GM21423 (cell line): ENCODE data around the gene GPC5.
"Not testable (repeated sequence)": the region's sequence is repeated elsewhere in the genome, so short reads cannot be mapped to it uniquely, and the experiment has no call there.

Experiments used
- ATAC-seq: cut with Tn5 transposase; IDR thresholded peaks from one replicate; pipeline ENCODE4 v1.9.1; 2021; ENCODE audit warnings: mild to moderate bottlenecking, moderate library complexity; ENCODE audit not compliant: unreplicated experiment

GPC5 gene

DNA sequence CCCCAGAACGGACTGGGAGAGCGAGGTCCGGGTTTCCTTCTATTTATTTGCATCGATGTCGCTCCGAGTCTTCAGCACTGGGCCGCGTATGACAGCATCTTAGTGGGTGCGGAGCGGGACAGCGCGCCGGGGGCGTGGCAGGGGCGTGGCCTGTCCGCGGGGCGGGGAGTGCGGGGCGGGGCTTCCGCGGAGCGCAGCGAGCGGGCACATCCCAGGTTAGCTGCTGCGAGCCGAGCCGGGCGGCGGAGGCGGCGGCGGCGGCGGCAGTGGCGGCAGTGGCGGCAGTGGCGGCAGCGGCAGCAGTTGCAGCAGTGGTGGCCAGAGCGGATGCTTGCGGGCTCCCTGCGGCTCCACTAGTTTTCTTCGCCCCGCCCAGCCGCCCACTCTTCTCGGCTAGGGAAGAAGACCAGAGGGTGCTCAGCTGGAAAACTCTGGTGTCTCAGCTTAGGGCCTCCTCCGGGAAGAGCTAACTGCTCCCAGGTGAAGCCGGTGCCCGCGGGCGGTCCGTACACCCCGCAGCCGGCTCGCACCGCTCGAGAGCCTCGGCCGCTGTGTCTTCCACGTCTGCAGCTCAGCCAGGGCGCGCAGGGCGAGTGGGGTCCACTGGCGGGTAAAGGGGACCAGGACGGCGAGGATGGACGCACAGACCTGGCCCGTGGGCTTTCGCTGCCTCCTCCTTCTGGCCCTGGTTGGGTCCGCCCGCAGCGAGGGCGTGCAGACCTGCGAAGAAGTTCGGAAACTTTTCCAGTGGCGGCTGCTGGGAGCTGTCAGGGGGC is at the start of gene GPC5:
TSS of gene GPC5 (plus strand) at position 209 of the 776 bp plus-strand sequence.
- ATAC-seq: peak; percentile 92

- ATAC-seq: peak; percentile 50
Measured at GRCh38 chr13:91348906-91349435, 49.5 kb upstream of the GPC5 start.

DNA sequence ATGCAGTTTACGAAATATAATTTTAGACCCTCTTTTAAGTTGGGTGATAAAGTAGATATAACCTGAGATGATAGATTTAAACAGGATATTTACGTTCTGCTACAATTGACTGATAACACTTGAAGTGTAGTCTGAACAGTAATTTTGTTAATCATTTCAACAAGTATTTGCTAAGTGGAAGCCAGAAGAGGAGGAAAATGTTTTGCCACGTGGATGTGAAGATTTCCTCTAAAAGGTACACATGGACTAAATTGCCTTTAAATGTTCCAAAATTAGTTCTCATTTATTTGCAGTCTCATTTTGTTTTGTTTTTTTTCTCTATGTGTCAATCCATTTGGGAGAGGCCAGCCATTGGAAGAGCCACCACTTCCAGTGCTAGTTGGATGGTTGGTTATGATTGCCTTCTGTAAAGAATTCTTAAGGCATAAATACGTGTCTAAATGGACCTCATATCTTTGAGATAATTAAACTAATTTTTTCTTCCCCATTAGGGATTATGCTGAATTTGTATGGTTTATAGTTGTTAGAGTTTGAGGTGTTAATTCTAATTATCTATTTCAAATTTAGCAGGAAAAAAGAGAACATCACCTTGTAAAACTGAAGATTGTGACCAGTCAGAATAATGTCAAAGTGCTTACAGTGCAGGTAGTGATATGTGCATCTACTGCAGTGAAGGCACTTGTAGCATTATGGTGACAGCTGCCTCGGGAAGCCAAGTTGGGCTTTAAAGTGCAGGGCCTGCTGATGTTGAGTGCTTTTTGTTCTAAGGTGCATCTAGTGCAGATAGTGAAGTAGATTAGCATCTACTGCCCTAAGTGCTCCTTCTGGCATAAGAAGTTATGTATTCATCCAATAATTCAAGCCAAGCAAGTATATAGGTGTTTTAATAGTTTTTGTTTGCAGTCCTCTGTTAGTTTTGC is 48.2 kb upstream of the GPC5 start:
- no peak for ATAC-seq

DNA sequence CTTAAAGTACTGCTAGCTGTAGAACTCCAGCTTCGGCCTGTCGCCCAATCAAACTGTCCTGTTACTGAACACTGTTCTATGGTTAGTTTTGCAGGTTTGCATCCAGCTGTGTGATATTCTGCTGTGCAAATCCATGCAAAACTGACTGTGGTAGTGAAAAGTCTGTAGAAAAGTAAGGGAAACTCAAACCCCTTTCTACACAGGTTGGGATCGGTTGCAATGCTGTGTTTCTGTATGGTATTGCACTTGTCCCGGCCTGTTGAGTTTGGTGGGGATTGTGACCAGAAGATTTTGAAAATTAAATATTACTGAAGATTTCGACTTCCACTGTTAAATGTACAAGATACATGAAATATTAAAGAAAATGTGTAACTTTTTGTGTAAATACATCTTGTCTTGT is 47.3 kb upstream of the GPC5 start:
- ATAC-seq: no peak

DNA sequence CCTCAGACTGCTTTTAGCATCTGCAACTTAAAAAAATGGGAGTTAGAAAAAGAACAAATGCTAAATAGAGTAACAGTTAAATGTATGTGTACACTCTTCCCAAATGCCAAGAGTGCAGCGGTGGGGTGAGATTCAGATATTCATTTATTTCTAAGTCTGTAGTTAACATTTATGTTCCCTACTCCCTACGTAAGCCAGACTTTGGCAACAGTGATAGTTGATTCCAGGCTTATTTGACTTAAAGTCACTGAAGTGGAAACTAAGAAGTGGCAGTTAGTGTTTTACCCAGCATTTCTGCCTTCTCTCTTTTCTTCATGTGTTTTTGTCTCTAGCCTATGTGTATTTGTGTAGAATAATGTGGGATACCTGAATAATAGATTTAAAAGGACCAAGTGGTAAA is 46.4 kb upstream of the GPC5 start:
- ATAC-seq: no peak

DNA sequence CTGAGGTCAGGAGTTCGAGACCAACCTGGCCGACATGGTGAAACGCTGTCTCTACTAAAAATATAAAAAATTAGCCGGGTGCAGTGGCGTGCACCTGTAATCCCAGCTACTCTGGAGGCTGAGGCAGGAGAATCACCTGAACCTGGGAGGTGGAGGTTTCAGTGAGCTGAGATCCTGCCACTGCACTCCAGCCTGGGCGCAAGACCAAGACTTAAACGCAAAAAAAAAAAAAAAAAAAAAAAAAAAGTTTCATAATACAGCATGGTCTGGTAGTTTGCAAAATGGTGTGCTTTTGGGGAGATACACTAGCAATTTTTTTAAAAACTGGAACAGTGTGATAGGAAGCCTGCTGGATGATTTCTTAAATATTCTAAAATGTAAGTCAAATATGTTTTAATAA is 45.5 kb upstream of the GPC5 start:
- ATAC-seq: not testable (repeated sequence)

- no peak for ATAC-seq
Measured at GRCh38 chr13:91353494-91353893, 44.9 kb upstream of the GPC5 start.

GRCh38 chr13:91355099-91355825 is 43.2 kb upstream of the GPC5 start:
- no peak for ATAC-seq

GRCh38 chr13:91355826-91356710 is 42.4 kb upstream of the GPC5 start:
- no peak for ATAC-seq

GRCh38 chr13:91356919-91357612 is 41.4 kb upstream of the GPC5 start:
- ATAC-seq: no peak

DNA sequence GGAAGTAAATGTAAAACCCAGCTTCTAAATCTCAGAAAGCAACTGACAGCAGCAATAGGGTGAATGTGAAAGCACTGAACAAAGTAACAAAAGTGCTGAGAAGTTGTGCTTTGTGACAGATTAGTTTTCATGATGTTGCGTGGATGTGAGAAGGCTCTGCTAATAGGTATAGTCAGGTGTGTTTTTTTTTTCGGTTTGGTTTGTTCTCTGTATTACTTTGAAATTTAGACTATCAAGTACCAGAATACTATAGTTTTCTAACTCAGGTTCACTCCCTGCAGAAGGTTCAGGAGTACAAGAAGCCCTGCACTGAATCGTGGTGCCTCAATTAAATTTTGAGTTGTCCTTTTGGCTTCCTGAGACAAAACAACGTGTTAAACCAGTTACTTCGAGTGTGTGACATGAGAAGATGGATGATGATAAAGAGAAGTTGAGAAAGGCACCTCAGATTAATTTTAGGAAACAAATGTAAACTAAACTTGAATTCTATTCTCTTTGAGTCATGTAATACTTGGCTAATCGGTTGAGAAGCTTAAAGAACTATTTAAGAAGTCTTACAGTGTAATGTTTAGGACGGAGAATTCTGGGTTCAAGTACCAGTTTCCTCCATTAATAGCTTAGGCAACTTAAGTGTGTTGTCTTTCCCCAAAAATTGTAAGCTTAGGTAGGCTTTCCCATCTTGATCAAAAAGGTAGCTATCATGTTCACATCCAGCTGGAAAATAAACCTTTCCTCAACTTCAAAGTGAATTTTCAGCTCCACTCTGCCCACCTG is 40.6 kb upstream of the GPC5 start:
- ATAC-seq: no peak

GRCh38 chr13:91358387-91358782 is 40.0 kb upstream of the GPC5 start:
- no peak for ATAC-seq

DNA sequence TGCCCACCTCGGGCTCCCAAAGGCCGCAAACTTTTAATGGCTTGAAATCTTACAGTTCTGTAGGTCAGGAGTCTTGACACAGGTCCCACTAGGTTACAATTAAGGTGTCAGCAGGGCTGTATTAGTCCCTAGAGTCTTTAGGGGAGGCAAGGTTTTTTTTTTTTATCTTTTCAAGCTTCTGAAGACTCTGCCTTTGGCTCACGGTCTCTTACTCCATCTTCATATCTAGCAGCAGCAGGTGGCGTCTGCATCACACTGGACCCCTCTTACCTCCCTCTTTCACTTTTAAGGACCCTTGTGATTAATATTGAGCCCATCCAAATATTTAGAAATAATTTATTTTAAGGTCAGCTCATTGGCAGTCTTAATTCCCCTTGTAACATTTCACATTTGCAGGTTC is 39.3 kb upstream of the GPC5 start:
- ATAC-seq: no peak

GRCh38 chr13:91359631-91360030 is 38.8 kb upstream of the GPC5 start:
- no peak for ATAC-seq

DNA sequence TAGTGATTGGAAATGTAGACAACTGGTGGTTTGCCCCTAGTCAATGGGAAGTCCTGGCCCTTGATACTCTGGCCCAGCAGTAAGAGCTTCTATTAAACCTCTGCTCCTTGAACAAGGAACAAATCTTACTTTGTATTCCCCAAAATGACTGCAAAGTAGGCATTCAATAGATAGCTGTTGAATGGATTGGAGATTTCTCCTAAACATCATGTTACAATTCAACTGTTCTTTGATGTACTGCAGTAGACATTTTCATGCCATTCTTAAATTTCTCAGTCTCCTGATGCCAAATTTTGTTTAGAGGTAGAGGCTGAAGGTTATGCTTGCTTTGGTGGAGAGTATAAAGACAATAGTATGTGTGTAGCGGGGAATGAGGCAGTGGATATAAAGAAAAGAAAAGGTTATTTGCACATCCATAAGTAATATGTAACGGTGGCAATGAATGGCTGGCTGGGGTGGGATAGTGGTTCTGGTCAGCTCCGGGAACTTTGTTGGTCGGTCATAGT is 38.1 kb upstream of the GPC5 start:
- no peak for ATAC-seq

- no peak for ATAC-seq
Measured at GRCh38 chr13:91361755-91362271, 36.6 kb upstream of the GPC5 start.

- no peak for ATAC-seq
Measured at GRCh38 chr13:91362908-91363307, 35.5 kb upstream of the GPC5 start.

GRCh38 chr13:91368101-91368500 is 30.3 kb upstream of the GPC5 start:
- ATAC-seq: no peak
